ENCODE results near the gene ANAPC15. TPM values are rescaled to one million over a fixed set of nuclear protein-coding genes. Genes with fewer than 3 reads are reported as not detected.
"Not testable (repeated sequence)": the region's sequence is repeated elsewhere in the genome, so short reads cannot be mapped to it uniquely, and the experiment has no call there.

Gene ANAPC15
- total RNA-seq, 1 experiment from 2014 or later, result 75.4 TPM

GRCh38 chr11:72136684-72137262, 24.3 kb upstream of the ANAPC15 start:
- Mint-ChIP-seq H3K36me3 (no peaks in the 10 kb centered on the region), H3K4me3 (no peak overlapping the region), H3K27ac (no peak overlapping the region), H3K27me3 (ENCODE audit: low read depth) (peaks cover 36% of the 10 kb centered on the region), H3K4me1 (no peaks in the 10 kb centered on the region), H3K9me3 (no peaks in the 10 kb centered on the region)
- no peak for DNase-seq (ENCODE audit: low spot score)
- ATAC-seq, result no peak
- CTCF ChIA-PET, result interaction anchor here (1.2 kb wide), 1 partner anchor 111 kb away, joined by 3 read pairs; no protein-coding TSS in a partner anchor
- POLR2A ChIA-PET, result no interaction called here
- TF ChIP-seq ZNF317 (CRISPR knock-in tag; IDR thresholded peaks at IDR 0.05; ENCODE audit: borderline replicate concordance, low read depth) (0 out of 2 replicates have a peak, but pooled peaks have one; percentile 43), ARID4B (CRISPR knock-in tag; IDR thresholded peaks at IDR 0.05; ENCODE audit: borderline replicate concordance) (no peak)

- Mint-ChIP-seq H3K27me3 (ENCODE audit: low read depth) (peaks cover 36% of the 10 kb centered on the region), H3K36me3 (no peaks in the 10 kb centered on the region), H3K27ac (no peak overlapping the region), H3K4me3 (no peak overlapping the region), H3K4me1 (no peaks in the 10 kb centered on the region), H3K9me3 (no peaks in the 10 kb centered on the region; the same call in 1 of the 2 replicates)
- TF ChIP-seq AFF4 (CRISPR knock-in tag; IDR thresholded peaks at IDR 0.05; ENCODE audit: borderline replicate concordance) (no peak), SOX15 (CRISPR knock-in tag; IDR thresholded peaks at IDR 0.05) (no peak), PRRX2 (CRISPR knock-in tag; IDR thresholded peaks at IDR 0.05) (no peak), MLX (CRISPR knock-in tag; IDR thresholded peaks at IDR 0.05) (no peak)
- DNase-seq (ENCODE audit: low spot score) (no peak), ATAC-seq (no peak)
- ChIA-PET POLR2A (no interaction called here), CTCF (interaction anchor here (1.2 kb wide), 1 partner anchor 111 kb away, joined by 3 read pairs; no protein-coding TSS in a partner anchor)
Measured at GRCh38 chr11:72135891-72136683, 23.6 kb upstream of the ANAPC15 start.

GRCh38 chr11:72135473-72135872, 23.0 kb upstream of the ANAPC15 start, which contains the start of gene FOLR3:
FOLR3 (plus strand) TSS chr11:72135725; CDS start chr11:72135953, 228 bp downstream.
- H3K9me3 Mint-ChIP-seq; ATAC-seq; H3K4me1 Mint-ChIP-seq; H3K27ac Mint-ChIP-seq; CTCF ChIA-PET; POLR2A ChIA-PET; H3K36me3 Mint-ChIP-seq; DNase-seq (ENCODE audit: low spot score); H3K4me3 Mint-ChIP-seq: not testable (repeated sequence)
- H3K27me3 Mint-ChIP-seq (ENCODE audit: low read depth), result peaks cover 40% of the 10 kb centered on the region

- ChIA-PET CTCF (no interaction called here), POLR2A (no interaction called here)
- ATAC-seq (no peak), DNase-seq (ENCODE audit: low spot score) (no peak)
- no peak for TF ChIP-seq ZNF416 (CRISPR knock-in tag; IDR thresholded peaks at IDR 0.05)
- Mint-ChIP-seq H3K4me3 (no peak overlapping the region), H3K27ac (no peak overlapping the region), H3K9me3 (peaks cover 27% of the 10 kb centered on the region), H3K27me3 (ENCODE audit: low read depth) (peaks cover 53% of the 10 kb centered on the region), H3K36me3 (peaks cover 18% of the 10 kb centered on the region), H3K4me1 (no peaks in the 10 kb centered on the region)
Measured at GRCh38 chr11:72132646-72133045, 20.2 kb upstream of the ANAPC15 start.

Data from WTC11 (cell line).